Glutamatergic neuron (in vitro differentiated cells): ENCODE results near the gene DEFB129. TPM values are rescaled to one million over a fixed set of nuclear protein-coding genes. Genes with fewer than 3 reads are reported as not detected.
A peak's percentile ranks its signal among the peaks of the same experiment; 100 is the strongest.
"Not testable (repeated sequence)": the region's sequence is repeated elsewhere in the genome, so short reads cannot be mapped to it uniquely, and the experiment has no call there.

ENCODE experiments used
- DNase-seq: peaks from one replicate; pipeline ENCODE4 v3.0.0; 2022
- H3K27ac Mint-ChIP-seq: one replicate; pipeline ENCODE4 v1.8.0; 2020; ENCODE audit warnings: mild to moderate bottlenecking, mixed read lengths, inconsistent platforms; ENCODE audit not compliant: unreplicated experiment
- H3K27me3 Mint-ChIP-seq: one replicate; pipeline ENCODE4 v1.8.0; 2020; ENCODE audit warnings: mild to moderate bottlenecking, moderate library complexity, mixed read lengths, inconsistent platforms; ENCODE audit not compliant: unreplicated experiment
- H3K36me3 Mint-ChIP-seq: one replicate; pipeline ENCODE4 v1.8.0; 2020; ENCODE audit warnings: mild to moderate bottlenecking, mixed read lengths, inconsistent platforms; ENCODE audit not compliant: unreplicated experiment
- H3K4me1 Mint-ChIP-seq: one replicate; pipeline ENCODE4 v1.8.0; 2020; ENCODE audit warnings: mild to moderate bottlenecking, low read depth, mixed read lengths, inconsistent platforms; ENCODE audit not compliant: unreplicated experiment
- H3K4me3 Mint-ChIP-seq: one replicate; pipeline ENCODE4 v1.8.0; 2020; ENCODE audit warnings: mild to moderate bottlenecking, mixed read lengths, inconsistent platforms; ENCODE audit not compliant: unreplicated experiment
- H3K9me3 Mint-ChIP-seq: one replicate; pipeline ENCODE4 v1.8.0; 2020; ENCODE audit warnings: mild to moderate bottlenecking, moderate library complexity, mixed read lengths, inconsistent platforms; ENCODE audit not compliant: unreplicated experiment
- CTCF ChIP-seq: fragments of 200-600 bp; sonication (generic); IDR thresholded peaks from one replicate; pipeline ENCODE4 v1.5.0; 2021; ENCODE audit not compliant: partially characterized antibody, unreplicated experiment
- total RNA-seq: library from RNA; stranded (reverse); fragmentation: NEBNext Ultra II Directional; extraction: Animal tissue kit (Norgen Biotek cat#: 25700); gene quantifications from one replicate; pipeline ENCODE4 v1.2.1, GENCODE V29; 2021; ENCODE audit not compliant: unreplicated experiment

Gene DEFB129
- total RNA-seq, 1 donor from 2014 or later, result not detected

DNA sequence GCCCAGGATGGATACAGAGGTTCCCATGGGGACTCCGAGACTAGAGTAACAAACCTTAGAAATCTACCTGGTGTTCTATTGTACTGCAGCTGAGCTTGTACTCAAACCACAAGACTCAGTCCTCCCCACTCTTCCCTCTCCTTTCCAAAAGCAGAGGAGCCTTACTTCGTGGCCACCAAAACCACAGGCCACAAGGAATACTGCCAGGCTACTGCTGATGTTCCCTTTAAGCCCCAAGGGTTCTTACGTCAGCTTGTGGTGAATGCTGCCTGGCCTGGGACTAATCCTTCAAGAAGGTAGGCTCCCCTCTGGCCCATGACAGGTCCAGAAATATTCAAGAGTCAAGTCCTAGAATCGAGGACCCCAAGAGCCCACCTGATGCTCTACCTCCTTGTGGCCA lies 27.1 kb upstream of the DEFB129 start:
- Mint-ChIP-seq H3K36me3 (no peaks in the 10 kb centered on the region), H3K27ac (no peak overlapping the region), H3K4me3 (no peak overlapping the region), H3K4me1 (no peaks in the 10 kb centered on the region), H3K27me3 (peaks cover 7% of the 10 kb centered on the region), H3K9me3 (peaks cover 1% of the 10 kb centered on the region)
- no peak for DNase-seq
- TF ChIP-seq CTCF, result no peak

- H3K9me3 Mint-ChIP-seq, H3K4me3 Mint-ChIP-seq, DNase-seq, H3K27me3 Mint-ChIP-seq, H3K27ac Mint-ChIP-seq, H3K4me1 Mint-ChIP-seq, H3K36me3 Mint-ChIP-seq: not testable (repeated sequence)
These were observed 23.4 kb upstream of the DEFB129 start for GRCh38 chr20:203630-204029.

- Mint-ChIP-seq H3K9me3 (no peaks in the 10 kb centered on the region), H3K27me3 (peaks cover 12% of the 10 kb centered on the region), H3K36me3 (no peaks in the 10 kb centered on the region), H3K4me3 (no peak overlapping the region), H3K27ac (no peak overlapping the region), H3K4me1 (no peaks in the 10 kb centered on the region)
- TF ChIP-seq CTCF, result peak; percentile 16
- DNase-seq, result no peak
These were observed 18.0 kb upstream of the DEFB129 start for GRCh38 chr20:208942-209566.

GRCh38 chr20:210809-211502 lies 16.1 kb upstream of the DEFB129 start:
- DNase-seq, result no peak
- Mint-ChIP-seq H3K27ac (no peak overlapping the region), H3K4me3 (no peak overlapping the region), H3K9me3 (no peaks in the 10 kb centered on the region), H3K27me3 (peaks cover 11% of the 10 kb centered on the region), H3K36me3 (no peaks in the 10 kb centered on the region), H3K4me1 (no peaks in the 10 kb centered on the region)
- TF ChIP-seq CTCF, result no peak

- Mint-ChIP-seq H3K4me1 (no peaks in the 10 kb centered on the region), H3K9me3 (no peaks in the 10 kb centered on the region), H3K36me3 (no peaks in the 10 kb centered on the region), H3K4me3 (no peak overlapping the region), H3K27me3 (peaks cover 11% of the 10 kb centered on the region), H3K27ac (no peak overlapping the region)
- DNase-seq, result no peak
- no peak for TF ChIP-seq CTCF
These were observed 12.7 kb upstream of the DEFB129 start for GRCh38 chr20:214383-214782.
